MM.1S (cell line): ENCODE measurements around the gene GPATCH3.
"Not testable (repeated sequence)": the region's sequence is repeated elsewhere in the genome, so short reads cannot be mapped to it uniquely, and the experiment has no call there.

Experiments
- DNase-seq: peaks from one replicate; pipeline ENCODE4 v3.0.0-alpha.2; 2015
- H2AFZ ChIP-seq: fragments of 300-600 bp; sonication (generic); 2 replicates; pipeline ENCODE4 v1.6.0; 2016; ENCODE audit warnings: antibody characterized with exemption, low read length
- H3F3A ChIP-seq: fragments of 300-600 bp; sonication (generic); 2 replicates; pipeline ENCODE4 v1.6.1; 2016; ENCODE audit warnings: mild to moderate bottlenecking, antibody characterized with exemption, low read length, moderate library complexity, mixed read lengths; ENCODE audit not compliant: insufficient read depth
- H3K27ac ChIP-seq: fragments of 300-600 bp; sonication (generic); 2 replicates; pipeline ENCODE4 v1.5.1; 2016; ENCODE audit warnings: mild to moderate bottlenecking, low read length
- H3K27me3 ChIP-seq: fragments of 300-600 bp; sonication (generic); replicated peaks from 2 replicates; pipeline ENCODE4 v1.6.0; 2016; ENCODE audit warnings: low read length; ENCODE audit not compliant: insufficient read depth
- H3K36me3 ChIP-seq: fragments of 300-600 bp; sonication (generic); replicated peaks from 2 replicates; pipeline ENCODE4 v1.6.1; 2016; ENCODE audit warnings: mild to moderate bottlenecking, low read length, mixed read lengths; ENCODE audit not compliant: insufficient read depth
- H3K4me1 ChIP-seq: fragments of 300-600 bp; sonication (generic); 2 replicates; pipeline ENCODE4 v1.6.1; 2016; ENCODE audit warnings: low read length, mixed read lengths
- H3K4me2 ChIP-seq: fragments of 300-600 bp; sonication (generic); 2 replicates; pipeline ENCODE4 v1.6.0; 2016; ENCODE audit warnings: low read depth, low read length
- H3K4me3 ChIP-seq: fragments of 300-600 bp; sonication (generic); 2 replicates; pipeline ENCODE4 v1.5.1; 2016; ENCODE audit warnings: low read length, mixed read lengths
- H3K79me2 ChIP-seq: fragments of 300-600 bp; sonication (generic); 2 replicates; pipeline ENCODE4 v1.6.1; 2016; ENCODE audit warnings: mixed run types, low read length, mixed read lengths
- H3K9ac ChIP-seq: fragments of 300-600 bp; sonication (generic); 2 replicates; pipeline ENCODE4 v1.6.1; 2016; ENCODE audit warnings: low read length, mixed read lengths
- H3K9me2 ChIP-seq: fragments of 300-600 bp; sonication (generic); replicated peaks from 2 replicates; pipeline ENCODE4 v1.6.1; 2016; ENCODE audit warnings: mild to moderate bottlenecking, low read length, mixed read lengths; ENCODE audit not compliant: insufficient read depth
- H3K9me3 ChIP-seq: fragments of 300-600 bp; sonication (generic); replicated peaks from 2 replicates; pipeline ENCODE4 v1.6.1; 2016; ENCODE audit warnings: mild to moderate bottlenecking, low read length, mixed read lengths; ENCODE audit not compliant: insufficient read depth
- H4K20me1 ChIP-seq: fragments of 300-600 bp; sonication (generic); 2 replicates; pipeline ENCODE4 v1.6.1; 2016; ENCODE audit warnings: mild to moderate bottlenecking, low read length, moderate library complexity, mixed read lengths; ENCODE audit not compliant: insufficient read depth
- CTCF ChIP-seq: fragments of 300-600 bp; sonication (generic); IDR thresholded peaks from 2 replicates; pipeline ENCODE4 v1.5.1; 2016; ENCODE audit warnings: antibody characterized with exemption, low read length, mixed read lengths
- EZH2 ChIP-seq: fragments of 300-600 bp; sonication (generic); optimal IDR thresholded peaks from 2 replicates; pipeline ENCODE3; 2017; ENCODE audit warnings: low read depth, mild to moderate bottlenecking, antibody characterized with exemption, low read length, mixed read lengths
- EZH2phosphoT487 ChIP-seq: fragments of 300-600 bp; sonication (generic); IDR thresholded peaks from 2 replicates; pipeline ENCODE4 v1.6.1; 2018; ENCODE audit warnings: antibody characterized with exemption, low read length

Gene GPATCH3

GRCh38 chr1:26874896-26875295 lies 25.4 kb downstream of the GPATCH3 start:
- no peak overlapping the region for H2AFZ ChIP-seq
- no peak overlapping the region for H3K4me2 ChIP-seq
- no peaks in the 10 kb centered on the region for H3K9me2 ChIP-seq
- no peaks in the 10 kb centered on the region for H3K27me3 ChIP-seq
- no peaks in the 10 kb centered on the region for H3K9me3 ChIP-seq
- H3K79me2 ChIP-seq = no peaks in the 10 kb centered on the region
- no peak for DNase-seq
- H4K20me1 ChIP-seq = no peaks in the 10 kb centered on the region
- H3K9ac ChIP-seq = no peak overlapping the region
- H3F3A ChIP-seq = peaks cover 4% of the 10 kb centered on the region
- H3K27ac ChIP-seq = no peak overlapping the region
- no peaks in the 10 kb centered on the region for H3K4me1 ChIP-seq
- TF ChIP-seq EZH2 = no peak
- TF ChIP-seq CTCF = no peak
- no peak for TF ChIP-seq EZH2phosphoT487
- no peak overlapping the region for H3K4me3 ChIP-seq
- no peaks in the 10 kb centered on the region for H3K36me3 ChIP-seq

GRCh38 chr1:26873097-26873496 lies 27.2 kb downstream of the GPATCH3 start:
- not testable (repeated sequence) for H3K4me1 ChIP-seq, DNase-seq

GRCh38 chr1:26864610-26865480 lies 35.4 kb downstream of the GPATCH3 start:
- no peaks in the 10 kb centered on the region for H4K20me1 ChIP-seq
- H3K4me1 ChIP-seq = peaks cover 19% of the 10 kb centered on the region
- peak overlapping the region; percentile 96 for H3K27ac ChIP-seq
- H2AFZ ChIP-seq = peak overlapping the region; percentile 69
- no peaks in the 10 kb centered on the region for H3K9me3 ChIP-seq
- peak; percentile 97 for DNase-seq
- peaks cover 35% of the 10 kb centered on the region for H3F3A ChIP-seq
- no peaks in the 10 kb centered on the region for H3K9me2 ChIP-seq
- TF ChIP-seq CTCF = peak; percentile 7; the same call in 1 of the 2 replicates
- TF ChIP-seq EZH2phosphoT487 = no peak
- TF ChIP-seq EZH2 = no peak
- peak overlapping the region; percentile 95 for H3K9ac ChIP-seq
- H3K27me3 ChIP-seq = no peaks in the 10 kb centered on the region
- no peaks in the 10 kb centered on the region for H3K36me3 ChIP-seq
- H3K79me2 ChIP-seq = no peaks in the 10 kb centered on the region
- peak overlapping the region; percentile 96 for H3K4me2 ChIP-seq
- H3K4me3 ChIP-seq = peak overlapping the region; percentile 88

More at GRCh38 chr1:26873097-26873496, 27.2 kb downstream of the GPATCH3 start:
- H4K20me1 ChIP-seq, H3K9me2 ChIP-seq, H3K9ac ChIP-seq, H3K79me2 ChIP-seq, H3K27me3 ChIP-seq, H2AFZ ChIP-seq, H3K27ac ChIP-seq, H3K4me3 ChIP-seq, H3K4me2 ChIP-seq, H3K36me3 ChIP-seq, H3K9me3 ChIP-seq, H3F3A ChIP-seq: not testable (repeated sequence)

GRCh38 chr1:26863685-26864077 lies 36.6 kb downstream of the GPATCH3 start:
- Histone ChIP-seq H3K9ac (peak overlapping the region; percentile 88; the same call in 1 of the 2 replicates), H3K36me3 (no peaks in the 10 kb centered on the region), H3K27me3 (no peaks in the 10 kb centered on the region), H3K9me2 (no peaks in the 10 kb centered on the region), H3K9me3 (no peaks in the 10 kb centered on the region), H3F3A (peaks cover 36% of the 10 kb centered on the region), H3K27ac (peak overlapping the region; percentile 96; the same call in 1 of the 2 replicates), H3K4me1 (peaks cover 19% of the 10 kb centered on the region), H4K20me1 (no peaks in the 10 kb centered on the region), H3K79me2 (no peaks in the 10 kb centered on the region), H2AFZ (peak overlapping the region; percentile 69; the same call in 1 of the 2 replicates), H3K4me3 (peak overlapping the region; percentile 88), H3K4me2 (peak overlapping the region; percentile 96)
- TF ChIP-seq EZH2phosphoT487 (no peak), EZH2 (no peak), CTCF (no peak)
- no peak for DNase-seq
